GM10248 (cell line): Measurements from ENCODE around the gene ANKRD29.
"Not testable (repeated sequence)": the region's sequence is repeated elsewhere in the genome, so short reads cannot be mapped to it uniquely, and the experiment has no call there.

ENCODE experiments used
- CTCF ChIA-PET: fragments of 300-600 bp; sonication (Branson Sonifier 250); formaldehyde crosslinking; extraction: SDS; loops from one replicate; lab custom pipeline; 2021; ENCODE audit warnings: antibody characterized with exemption; lab: Yijun Ruan, JAX
- POLR2A ChIA-PET: fragments of 350-650 bp; sonication (Branson Sonifier 250); formaldehyde crosslinking; extraction: SDS; loops from one replicate; lab custom pipeline; 2020; ENCODE audit warnings: antibody characterized with exemption; lab: Yijun Ruan, JAX
- DNase-seq: peaks from one replicate; pipeline ENCODE4 v3.0.0; 2012; ENCODE audit errors: extremely low spot score
- CTCF ChIP-seq: IDR thresholded peaks from 2 replicates; pipeline ENCODE4 v1.5.1; 2012; ENCODE audit warnings: mild to moderate bottlenecking, low read depth; ENCODE audit errors: extremely low read depth, missing control alignments, control extremely low read depth

The ANKRD29 gene

GRCh38 chr18:23641937-23642666, 20.6 kb downstream of the ANKRD29 start:
- POLR2A ChIA-PET: interaction anchor here (0.6 kb wide), 1 partner anchor 418 kb away, joined by 4 read pairs; no protein-coding TSS in a partner anchor
- CTCF ChIA-PET: interaction anchor here (1.0 kb wide), 1 partner anchor 277 kb away, joined by 3 read pairs; no protein-coding TSS in a partner anchor
- no peak for DNase-seq
- TF ChIP-seq CTCF: no peak

- ChIA-PET POLR2A (no interaction called here), CTCF (interaction anchor here (0.8 to 1.3 kb wide), 3 partner anchors 11 to 278 kb away, joined by 3 to 4 read pairs (median 3); no protein-coding TSS in a partner anchor)
- no peak for DNase-seq
- TF ChIP-seq CTCF: no peak
Measured at GRCh38 chr18:23641143-23641720, 21.5 kb downstream of the ANKRD29 start.

GRCh38 chr18:23640052-23640451, 22.7 kb downstream of the ANKRD29 start:
- ChIA-PET CTCF (interaction anchor here (1.7 to 2.1 kb wide), 2 partner anchors 14 to 19 kb away, joined by 5 to 7 read pairs; no protein-coding TSS in a partner anchor), POLR2A (no interaction called here)
- DNase-seq: no peak
- TF ChIP-seq CTCF: no peak

- CTCF ChIA-PET: interaction anchor here (1.4 to 1.9 kb wide), 2 partner anchors 18 to 49 kb away, joined by 4 read pairs; no protein-coding TSS in a partner anchor
- POLR2A ChIA-PET: not testable (repeated sequence)
Measured at GRCh38 chr18:23636433-23636832, 26.3 kb downstream of the ANKRD29 start.

GRCh38 chr18:23636071-23636399, 26.7 kb downstream of the ANKRD29 start:
- no peak for DNase-seq
- ChIA-PET POLR2A (no interaction called here), CTCF (interaction anchor here (1.4 to 1.9 kb wide), 2 partner anchors 17 to 48 kb away, joined by 4 read pairs; no protein-coding TSS in a partner anchor)
- TF ChIP-seq CTCF: no peak

More at GRCh38 chr18:23636433-23636832, 26.3 kb downstream of the ANKRD29 start:
- DNase-seq: not testable (repeated sequence)

- CTCF ChIA-PET: interaction anchor here (1.2 to 1.9 kb wide), 3 partner anchors 13 to 48 kb away, joined by 3 to 4 read pairs (median 4); no protein-coding TSS in a partner anchor
- DNase-seq: no peak
- TF ChIP-seq CTCF: no peak
- POLR2A ChIA-PET: no interaction called here
Measured at GRCh38 chr18:23635283-23636070, 27.2 kb downstream of the ANKRD29 start.
